Epidermal melanocyte (primary cell): Measurements from ENCODE around the gene DMXL1.

Source experiments
- DNase-seq: peaks from one replicate; pipeline ENCODE4 v3.0.0; 2011; ENCODE audit warnings: low spot score; ENCODE audit not compliant: insufficient read length

DMXL1 gene

DNA sequence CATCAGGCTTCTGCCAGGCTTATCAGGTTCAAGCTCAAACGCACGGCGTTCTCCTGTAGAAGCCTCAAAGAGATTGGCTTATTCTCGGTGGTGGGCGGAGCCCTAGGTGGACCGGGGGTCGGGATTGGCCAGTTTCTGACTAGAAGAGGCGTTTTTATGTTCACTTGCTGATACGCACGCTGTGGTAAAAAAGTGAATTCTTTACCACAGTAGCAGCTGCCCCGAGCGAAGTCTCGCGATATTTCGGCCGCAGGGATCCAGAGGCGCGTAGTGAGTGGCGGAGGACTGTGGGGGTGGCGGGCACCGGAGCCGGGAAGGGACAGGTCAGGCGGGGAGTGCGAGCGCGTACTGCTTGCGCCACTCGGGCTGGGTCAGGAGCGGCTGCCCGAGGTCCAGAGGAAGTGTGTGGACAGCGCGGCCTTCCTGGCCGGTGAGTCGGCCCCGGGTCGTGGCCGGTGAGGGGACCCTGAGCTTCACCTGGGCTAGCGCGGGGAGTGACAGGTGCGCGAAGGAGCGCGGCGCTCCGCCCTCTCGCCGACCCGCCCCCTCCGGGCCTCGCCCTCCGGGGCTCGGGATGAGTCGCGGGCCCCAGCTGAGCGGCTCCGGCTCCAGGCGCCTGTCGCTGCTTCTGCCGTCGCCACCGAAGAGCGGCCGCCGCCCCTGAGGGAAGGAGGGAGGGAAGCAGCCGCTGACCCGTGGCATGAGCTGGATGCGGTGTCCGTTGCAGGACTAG lies at the start of gene DMXL1:
Gene DMXL1 (plus strand): TSS at position 260 of the 733 bp plus-strand sequence. CDS start 483 bp downstream, outside the sequence.
- peak; percentile 46 for DNase-seq

DNA sequence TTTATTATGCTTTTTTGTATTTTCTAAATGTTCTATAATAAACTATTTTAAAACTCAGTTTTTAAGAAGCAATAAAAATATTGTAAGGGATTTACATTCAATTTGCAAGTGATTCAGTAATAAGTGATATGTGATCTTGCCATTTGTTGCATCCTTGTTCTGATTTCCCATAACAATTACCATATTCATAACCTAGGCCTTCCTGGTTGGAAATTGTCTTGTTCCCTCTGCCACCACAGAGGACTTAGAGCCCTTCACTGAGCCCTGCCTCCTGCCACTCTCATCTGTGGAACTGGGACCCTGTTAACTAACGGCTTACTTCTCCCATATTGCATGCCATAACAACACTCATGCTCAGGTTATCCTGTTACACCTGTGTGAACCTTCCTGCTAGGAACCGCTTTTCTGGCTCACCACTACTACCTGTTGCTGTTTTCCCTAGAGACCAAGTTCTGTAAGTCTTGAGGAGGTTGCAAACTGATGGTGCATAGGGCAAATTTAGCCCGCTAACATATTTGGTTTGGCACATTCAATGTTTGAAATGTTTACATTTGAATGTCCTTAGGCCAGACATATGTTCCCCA lies 49.6 kb upstream of the DMXL1 start:
- no peak for DNase-seq

GRCh38 chr5:119022017-119022745 lies 48.7 kb upstream of the DMXL1 start:
- DNase-seq: peak; percentile 27

GRCh38 chr5:119022773-119023172 lies 48.1 kb upstream of the DMXL1 start:
- no peak for DNase-seq

GRCh38 chr5:119028575-119028974 lies 42.3 kb upstream of the DMXL1 start:
- DNase-seq: no peak

GRCh38 chr5:119031011-119031886 lies 39.6 kb upstream of the DMXL1 start:
- no peak for DNase-seq

DNA sequence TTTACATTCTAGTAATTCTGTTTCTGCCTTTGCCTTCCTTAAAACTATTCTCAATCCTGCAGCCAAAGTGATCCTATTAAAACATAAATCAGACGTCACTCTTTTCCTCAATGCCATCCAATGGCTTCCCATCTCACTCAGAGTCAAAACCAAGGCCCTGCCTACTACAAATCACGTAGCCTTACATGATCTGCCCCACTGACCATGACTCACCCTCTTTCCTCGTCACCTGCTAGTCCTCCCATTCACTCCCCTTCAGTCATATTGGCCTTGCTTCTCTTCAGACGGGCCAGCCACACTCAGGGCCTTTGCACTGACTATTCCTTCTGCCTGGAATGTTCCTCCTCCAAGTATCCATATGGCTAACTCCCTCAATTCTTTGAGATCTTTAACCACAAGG lies 39.0 kb upstream of the DMXL1 start:
- DNase-seq: no peak

- DNase-seq: no peak
Observed at GRCh38 chr5:119032656-119033055, 38.2 kb upstream of the DMXL1 start.

DNA sequence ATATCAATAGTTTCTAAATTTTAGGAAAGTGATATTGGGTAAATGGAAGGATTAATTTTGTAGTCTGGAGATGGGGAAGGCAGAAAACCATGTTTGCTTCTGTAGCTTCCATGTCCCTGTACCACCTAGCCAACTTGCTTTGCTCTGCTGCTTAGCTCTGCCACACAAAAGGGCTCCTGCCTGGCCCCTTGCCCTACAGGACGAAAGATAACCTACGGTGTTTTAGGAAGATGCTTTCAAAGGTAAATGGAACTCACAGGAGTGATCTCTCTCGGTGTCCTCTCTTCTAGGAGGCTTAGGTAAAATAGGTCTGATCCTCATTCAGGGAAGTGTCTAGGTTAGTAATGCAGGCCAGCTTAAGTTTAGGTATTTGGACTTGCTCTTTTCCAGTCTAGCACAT lies 37.8 kb upstream of the DMXL1 start:
- no peak for DNase-seq

GRCh38 chr5:119036101-119036762 lies 34.7 kb upstream of the DMXL1 start:
- DNase-seq: no peak

DNA sequence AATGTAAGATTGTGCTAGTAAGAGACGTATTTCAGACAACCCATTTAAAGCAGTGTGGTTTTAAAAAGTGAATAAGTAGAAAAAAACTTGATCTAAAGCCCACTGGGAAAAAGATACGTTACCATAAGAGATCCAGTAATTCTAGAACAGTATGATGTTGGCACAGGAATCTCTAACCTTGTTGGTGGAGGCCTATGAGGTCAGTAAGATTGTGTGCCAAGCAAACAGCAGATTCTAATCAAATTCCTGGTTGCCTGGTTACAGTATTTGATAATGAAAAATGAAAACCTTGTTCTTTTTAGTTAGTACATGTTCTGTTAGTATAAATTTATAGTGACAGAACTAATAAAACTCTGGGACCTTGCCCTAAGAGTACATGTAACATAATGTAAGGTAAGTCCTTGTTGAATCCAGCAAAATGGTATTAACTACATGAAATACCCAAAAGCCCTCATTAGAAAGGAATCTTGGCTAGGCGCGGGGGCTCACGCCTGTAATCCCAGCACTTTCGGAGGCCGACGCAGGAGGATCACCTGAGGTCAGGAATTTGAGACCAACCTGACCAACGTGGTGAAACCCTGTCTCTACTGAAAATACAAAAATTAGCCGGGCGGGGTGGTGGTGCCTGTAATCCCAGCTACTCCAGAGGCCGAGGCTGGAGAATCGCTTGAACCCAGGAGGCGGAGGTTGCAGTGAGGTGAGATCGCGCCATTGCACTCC lies 33.2 kb upstream of the DMXL1 start:
- DNase-seq: no peak

- DNase-seq: no peak
Observed at GRCh38 chr5:119048246-119048645, 22.6 kb upstream of the DMXL1 start.

- DNase-seq: peak; percentile 17
Observed at GRCh38 chr5:119049824-119050449, 20.9 kb upstream of the DMXL1 start.

DNA sequence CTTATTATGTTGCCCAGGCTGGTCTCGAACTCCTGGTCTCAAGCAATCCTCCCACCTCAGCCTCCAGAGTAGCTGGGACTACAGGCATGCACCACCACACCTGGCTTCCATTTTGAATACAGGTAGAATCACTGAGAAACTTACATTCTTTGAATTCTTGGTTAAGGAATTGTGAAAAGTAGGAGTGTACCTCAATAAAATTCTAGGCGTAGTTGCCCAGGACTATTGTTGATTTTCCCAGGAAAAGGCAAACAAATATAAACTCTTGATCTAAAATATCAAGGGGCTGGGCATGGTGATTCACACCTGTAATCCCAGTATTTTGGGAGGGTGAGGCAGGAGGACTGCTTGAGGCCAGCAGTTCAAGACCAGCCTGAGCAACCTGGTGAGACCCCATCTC lies 16.8 kb upstream of the DMXL1 start:
- DNase-seq: no peak

DNA sequence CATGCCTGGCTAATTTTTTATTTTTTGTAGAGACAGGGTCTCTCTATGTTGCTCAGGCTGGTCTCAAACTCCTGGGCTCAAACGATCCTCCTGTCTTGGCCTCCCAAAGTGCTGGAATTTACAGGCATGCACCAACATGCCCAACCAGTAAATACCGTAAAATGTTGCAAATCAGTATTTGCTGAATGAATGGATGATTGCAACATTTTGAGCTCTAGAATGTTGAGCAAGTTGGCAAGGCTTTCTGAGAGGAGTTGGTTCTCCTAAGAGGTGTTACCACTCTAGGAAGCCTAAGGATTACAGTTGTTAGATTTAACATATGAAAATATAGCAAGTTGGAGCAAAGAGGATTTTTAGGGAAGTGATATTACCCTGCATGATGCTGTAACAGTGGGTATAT lies 15.6 kb upstream of the DMXL1 start:
- DNase-seq: no peak

DNA sequence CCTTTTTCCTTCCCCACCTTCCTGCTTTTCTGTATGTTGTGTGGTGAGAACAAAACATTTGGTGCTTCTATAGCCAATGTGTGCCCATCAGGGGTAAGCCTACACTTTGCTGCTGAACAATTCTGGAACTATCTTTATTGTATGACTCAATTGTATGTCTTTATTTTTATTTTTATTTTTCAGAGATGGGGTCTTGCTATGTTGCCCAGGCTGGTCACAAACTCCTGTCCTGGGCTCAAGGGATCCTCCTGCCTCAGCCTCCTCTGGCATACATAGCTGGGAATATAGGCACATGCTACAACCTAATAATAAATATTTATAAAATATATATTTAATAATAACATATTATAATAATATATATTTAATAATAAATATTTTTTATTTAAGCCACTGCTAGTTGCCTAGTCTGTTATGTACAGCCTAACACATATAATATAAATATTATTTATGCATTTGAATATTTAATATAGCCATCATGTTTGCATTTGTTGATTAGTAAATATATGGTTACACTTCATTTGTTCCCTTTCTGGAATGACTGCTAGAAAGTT lies 11.8 kb upstream of the DMXL1 start:
- no peak for DNase-seq

GRCh38 chr5:119059740-119060255 lies 11.1 kb upstream of the DMXL1 start:
- DNase-seq: no peak

DNA sequence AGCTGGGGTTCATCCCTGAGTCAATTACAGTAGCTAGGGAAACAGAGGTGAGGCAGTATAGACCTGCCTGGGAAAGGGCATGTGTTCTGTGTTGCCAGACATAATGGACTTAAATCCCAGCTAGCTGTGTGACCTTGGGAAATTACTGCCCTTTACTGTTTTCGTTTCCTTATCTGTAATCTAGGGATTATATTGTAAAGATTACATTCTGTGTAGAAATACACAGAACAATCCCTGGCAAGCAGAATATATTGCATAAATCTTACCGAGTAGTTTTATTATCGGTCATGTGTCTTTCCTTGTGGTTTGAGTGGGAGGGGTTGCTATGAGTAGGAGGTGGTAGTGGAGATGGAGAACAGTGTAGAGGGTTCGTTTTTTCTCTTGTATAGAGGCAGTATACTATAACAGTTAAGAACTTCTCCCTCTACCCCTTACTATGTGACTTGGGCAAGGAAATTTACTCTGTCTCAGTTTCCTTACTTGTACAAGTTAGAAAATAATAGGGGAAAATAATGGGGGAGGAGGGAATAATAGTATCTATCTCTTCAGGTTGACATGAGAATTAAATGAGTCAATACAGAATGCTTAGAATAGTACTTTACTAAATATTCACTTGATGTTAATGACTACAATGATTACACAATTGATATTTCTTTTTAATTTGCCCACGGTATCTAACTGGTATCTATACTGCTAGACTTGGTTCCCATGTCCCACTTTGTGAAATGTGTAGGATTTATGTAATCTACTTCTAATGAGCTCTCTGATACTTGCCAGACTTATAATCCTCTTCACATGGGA lies 7.1 kb upstream of the DMXL1 start:
- DNase-seq: no peak

DNA sequence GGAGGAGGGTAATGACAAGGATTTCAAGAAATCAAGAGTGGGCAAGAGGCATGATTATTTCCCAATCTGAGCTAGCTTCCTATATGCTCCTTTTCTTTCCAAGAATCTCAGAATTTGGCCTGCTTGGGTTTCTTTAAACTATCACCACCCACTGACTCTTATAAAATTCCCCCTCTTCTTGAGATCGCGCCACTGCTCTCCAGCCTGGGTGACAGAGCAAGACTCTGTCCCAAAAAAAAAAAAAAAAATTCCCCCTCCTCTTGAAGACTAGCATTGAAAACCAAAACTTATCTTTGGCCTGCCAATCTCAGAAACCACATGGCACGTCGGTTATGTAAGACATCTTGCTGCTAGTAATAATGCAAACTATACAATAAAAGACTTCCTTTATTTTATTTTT lies 3.4 kb upstream of the DMXL1 start:
- DNase-seq: no peak
